HG02884 (cell line): ENCODE data around the gene TMEM202.
"Not testable (repeated sequence)": the region's sequence is repeated elsewhere in the genome, so short reads cannot be mapped to it uniquely, and the experiment has no call there.

Source experiments
- ATAC-seq: cut with Tn5 transposase; IDR thresholded peaks from one replicate; pipeline ENCODE4 v1.9.1; 2021; ENCODE audit warnings: mild to moderate bottlenecking, moderate library complexity; ENCODE audit not compliant: unreplicated experiment

The TMEM202 gene, protein sequence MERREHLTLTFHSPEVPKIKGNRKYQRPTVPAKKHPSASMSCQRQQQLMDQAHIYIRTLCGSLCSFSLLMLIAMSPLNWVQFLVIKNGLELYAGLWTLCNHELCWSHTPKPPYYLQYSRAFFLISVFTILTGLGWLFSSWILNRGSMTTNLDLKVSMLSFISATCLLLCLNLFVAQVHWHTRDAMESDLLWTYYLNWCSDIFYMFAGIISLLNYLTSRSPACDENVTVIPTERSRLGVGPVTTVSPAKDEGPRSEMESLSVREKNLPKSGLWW

DNA sequence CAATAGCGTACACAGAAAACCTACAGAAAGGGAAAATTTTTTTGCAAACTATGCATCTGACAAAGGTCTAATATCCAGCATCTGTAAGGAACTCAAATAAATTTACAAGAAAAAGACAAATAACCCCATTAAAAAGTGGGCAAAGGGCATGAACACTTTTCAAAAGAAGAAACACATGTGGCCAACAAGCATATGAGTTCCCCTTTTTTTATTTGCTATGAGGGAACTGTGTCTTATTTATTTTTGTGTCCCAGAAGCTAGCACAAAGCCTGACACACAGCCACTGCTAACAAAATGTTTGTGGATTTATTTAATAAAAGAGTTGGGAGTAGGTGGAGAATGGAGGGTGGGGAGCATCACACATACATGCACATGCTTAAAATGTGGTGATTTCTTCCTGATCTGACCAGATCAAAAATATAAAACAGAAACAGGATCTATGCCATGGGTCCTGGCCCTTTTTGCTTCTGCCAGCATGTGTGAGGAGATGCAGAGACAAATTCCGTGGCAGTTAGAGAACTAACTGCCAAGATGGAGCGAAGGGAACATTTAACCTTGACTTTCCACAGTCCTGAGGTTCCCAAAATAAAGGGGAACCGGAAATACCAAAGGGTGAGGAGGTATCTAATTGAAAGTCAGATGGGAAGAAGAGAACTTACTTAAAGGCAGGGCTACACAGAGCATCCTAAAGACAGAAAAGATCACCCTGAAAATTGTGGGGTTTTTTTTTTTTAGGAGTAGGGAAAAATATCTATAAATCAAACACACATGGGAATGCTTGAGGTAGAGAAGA, at the start of gene TMEM202:
Gene TMEM202, plus strand, starts transcription at position 510 of the 793 bp plus-strand sequence. Its CDS starts 22 bp downstream, at position 532.
- no peak for ATAC-seq

DNA sequence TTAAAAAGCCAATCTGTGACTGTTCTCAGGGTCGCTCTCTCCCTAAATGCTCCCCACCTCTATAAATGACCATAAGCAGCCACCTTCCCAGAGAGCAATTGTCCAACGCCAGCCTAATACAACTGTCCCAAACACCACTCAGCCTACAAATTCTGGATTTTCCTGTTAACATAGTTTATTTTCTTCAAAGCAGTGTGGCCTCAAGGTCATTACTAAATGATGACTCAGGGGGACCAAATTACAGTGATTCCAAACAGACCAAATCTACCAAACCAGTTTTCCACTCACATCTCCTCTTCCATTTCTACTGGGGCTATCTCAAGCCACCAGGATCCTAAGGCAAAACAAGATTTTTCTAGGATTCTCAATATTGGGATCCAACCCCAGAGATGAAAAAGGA, 44.8 kb upstream of the TMEM202 start:
- no peak for ATAC-seq

DNA sequence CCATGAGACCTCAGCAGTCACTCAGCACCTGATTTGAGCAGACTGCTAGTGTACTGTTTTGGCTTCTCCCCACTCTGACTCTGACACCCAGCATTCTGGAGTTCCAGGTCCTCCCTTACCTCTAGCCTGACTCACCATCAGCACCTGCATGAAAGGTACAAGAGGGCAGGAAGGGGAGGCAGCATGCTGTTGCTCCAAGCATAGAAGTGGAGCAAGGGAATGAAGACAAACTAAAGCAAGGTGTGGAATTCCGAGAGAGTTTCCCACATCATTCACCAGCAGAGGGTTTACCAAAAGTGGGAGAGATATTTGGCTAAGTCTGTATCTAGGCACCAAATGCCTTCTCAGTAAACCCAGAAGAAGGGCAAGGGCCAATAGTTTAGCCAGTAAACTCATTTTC, 43.6 kb upstream of the TMEM202 start:
- ATAC-seq = no peak

DNA sequence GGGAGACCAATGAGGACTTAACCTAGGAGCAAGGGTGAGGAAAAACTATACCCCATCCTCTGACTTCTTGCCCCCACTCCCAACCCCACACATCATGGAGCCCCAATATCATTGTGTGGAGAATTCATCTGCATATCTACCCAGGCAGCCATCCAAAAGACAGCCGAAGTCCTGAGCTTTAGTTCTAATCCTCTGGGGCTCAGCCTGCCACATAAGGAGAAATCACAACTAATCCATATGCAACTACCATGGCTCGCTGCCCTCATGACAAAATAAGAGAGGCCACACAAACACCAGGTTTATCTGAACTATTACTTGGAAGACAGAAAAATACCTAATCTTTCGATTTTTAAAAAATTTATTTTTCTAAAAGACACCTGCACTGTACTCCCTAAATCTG, 40.0 kb upstream of the TMEM202 start:
- no peak for ATAC-seq

DNA sequence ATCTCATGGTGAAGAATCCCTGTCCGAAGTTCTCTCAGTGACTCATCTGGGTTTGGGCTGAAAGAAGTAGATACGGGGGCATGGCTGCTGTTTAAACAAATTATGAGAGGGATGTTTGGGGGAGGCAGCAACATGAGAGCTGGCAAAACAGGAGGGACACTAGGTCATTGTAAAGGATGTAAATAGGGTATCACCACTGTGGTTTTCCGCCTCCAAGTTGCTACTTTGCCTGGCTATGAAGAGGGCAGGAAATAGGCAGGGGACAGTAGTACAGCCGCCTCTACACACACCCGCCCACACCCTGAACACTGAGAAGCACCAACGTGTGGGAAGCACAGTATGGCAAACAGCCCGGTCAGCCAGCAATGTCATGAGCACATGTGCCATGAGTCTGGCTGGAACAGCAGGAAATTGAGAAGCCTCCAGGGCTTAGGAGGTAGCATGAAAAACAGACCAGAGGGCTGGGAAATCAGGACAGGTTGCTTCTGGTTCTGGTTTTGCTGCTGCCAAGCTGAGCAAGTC, 39.4 kb upstream of the TMEM202 start:
- ATAC-seq = peak; percentile 62

DNA sequence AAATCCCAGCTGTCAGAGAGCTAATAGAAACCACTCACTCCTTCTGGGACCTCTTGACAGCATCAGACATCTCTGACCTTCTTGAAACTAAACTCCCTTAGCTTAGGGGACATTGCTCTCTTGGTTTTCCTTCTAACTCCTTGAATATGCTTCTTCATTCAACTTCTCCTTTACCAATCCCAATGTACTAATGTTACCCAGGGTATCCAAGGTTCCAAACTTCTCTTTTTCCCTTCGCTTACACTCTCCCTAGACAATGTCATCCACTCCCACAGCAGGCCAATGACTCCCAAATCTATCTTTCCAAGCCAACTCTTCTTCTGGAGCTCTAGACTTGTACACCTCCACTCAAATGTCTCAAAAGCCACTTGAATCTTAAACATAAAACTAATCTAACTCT, 36.9 kb upstream of the TMEM202 start:
- no peak for ATAC-seq

DNA sequence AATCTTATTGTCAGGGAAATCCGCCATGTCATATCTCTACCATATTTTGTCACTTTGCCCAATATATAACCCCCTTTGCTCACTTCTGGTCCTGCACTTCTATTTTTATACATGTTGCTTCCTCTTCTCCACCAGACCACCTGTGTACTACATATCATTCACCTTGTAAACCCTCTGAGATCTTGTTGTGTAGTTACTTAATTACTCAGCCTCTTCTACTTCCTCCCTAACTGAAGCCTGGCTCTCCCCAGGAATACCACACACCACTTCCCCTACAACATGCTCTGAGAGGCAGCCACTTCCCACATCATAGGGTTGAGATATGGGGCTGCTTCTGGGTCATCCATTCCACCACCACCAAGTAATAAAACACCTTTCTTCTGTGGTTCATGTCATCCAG, 32.3 kb upstream of the TMEM202 start:
- ATAC-seq = peak; percentile 75

DNA sequence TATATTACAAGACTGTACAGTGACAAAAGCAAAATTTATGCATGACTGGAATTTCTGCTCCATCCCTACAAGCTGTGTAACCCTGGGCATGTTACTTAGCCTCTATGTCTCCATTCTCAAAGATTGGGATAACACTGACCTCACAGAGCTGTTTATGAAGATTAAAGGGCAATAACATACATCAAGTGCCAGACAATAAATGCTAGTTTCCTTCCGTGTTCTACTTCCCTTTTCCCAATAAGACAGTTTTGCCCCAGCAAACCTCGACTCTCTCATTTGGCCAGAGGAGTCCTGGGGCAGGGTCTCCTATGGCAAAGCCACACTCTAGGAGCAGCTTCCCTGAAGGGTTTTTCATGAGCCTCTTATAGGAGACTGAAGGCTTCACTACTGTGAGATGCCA, 29.8 kb upstream of the TMEM202 start:
- ATAC-seq = no peak

DNA sequence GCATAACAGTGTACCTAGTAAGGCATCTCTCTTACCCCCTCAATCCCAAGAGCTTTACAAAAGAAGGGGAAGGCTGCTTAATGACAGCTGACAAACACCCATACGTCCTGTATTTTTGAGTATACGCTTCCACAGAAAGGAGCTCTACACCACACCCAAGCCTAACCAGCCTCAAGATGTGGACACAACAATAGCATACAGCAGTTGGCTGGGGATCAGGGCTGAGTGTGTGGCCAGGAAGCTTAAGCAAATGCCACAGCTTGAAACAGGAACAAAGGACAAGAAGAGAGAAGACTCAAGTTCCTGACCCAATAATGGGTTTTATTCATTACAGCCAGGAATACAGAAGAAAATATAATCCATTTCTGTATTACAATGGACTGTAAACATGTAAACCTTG, 29.2 kb upstream of the TMEM202 start:
- no peak for ATAC-seq

DNA sequence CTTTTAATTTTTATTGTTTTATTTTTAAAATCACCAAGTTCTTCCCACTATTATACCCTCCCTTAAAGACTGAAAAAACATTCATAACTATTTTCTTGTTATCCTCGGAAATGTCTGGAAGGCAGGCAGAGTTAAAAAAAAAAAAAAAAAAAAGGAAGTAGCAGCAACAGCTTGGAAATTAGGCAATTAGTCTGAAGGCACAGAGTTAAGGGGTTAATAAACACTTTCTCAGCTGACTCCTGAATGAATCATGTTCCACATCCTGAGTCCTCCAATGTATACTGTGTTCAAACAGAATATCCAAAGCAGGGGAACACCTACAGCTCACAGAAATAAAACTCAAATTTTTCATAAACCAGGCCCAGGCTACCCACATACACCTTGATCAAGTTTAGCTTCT, 28.1 kb upstream of the TMEM202 start:
- no peak for ATAC-seq

DNA sequence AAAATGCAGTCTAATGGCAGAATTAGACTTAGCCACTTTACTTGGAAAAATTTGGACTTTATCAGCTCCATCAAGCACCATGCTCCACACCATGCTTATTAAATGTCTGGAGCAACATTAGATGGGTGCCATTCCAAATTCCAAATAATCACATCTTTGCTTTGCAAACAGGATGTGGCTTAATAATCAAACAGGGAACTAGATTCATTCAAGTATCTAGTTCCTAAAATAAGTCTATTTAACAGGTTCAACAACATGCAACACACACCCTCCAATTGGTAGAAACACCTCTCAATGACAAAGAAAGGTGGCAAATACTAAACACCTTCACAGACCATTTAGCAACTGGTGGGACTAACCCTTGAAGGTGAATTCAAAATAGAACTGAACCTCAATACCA, 25.7 kb upstream of the TMEM202 start:
- no peak for ATAC-seq

DNA sequence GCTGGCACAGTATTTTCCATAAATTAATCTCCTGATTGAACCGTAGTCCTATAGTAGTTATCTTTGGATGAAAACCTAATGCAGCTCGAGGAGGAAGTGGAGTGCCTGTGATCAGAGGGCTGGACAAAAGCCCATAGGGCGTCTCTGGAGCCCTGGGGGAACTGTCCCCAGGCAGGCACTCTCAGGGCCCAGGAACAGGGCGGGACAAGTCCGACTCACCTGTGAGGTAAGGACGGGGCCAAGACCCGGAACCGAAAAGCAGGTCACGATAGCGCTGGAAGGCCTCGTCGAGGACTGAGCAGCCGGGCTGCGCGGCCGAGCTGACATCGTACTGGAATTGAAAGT, 22.6 kb upstream of the TMEM202 start:
- ATAC-seq = peak; percentile 35

DNA sequence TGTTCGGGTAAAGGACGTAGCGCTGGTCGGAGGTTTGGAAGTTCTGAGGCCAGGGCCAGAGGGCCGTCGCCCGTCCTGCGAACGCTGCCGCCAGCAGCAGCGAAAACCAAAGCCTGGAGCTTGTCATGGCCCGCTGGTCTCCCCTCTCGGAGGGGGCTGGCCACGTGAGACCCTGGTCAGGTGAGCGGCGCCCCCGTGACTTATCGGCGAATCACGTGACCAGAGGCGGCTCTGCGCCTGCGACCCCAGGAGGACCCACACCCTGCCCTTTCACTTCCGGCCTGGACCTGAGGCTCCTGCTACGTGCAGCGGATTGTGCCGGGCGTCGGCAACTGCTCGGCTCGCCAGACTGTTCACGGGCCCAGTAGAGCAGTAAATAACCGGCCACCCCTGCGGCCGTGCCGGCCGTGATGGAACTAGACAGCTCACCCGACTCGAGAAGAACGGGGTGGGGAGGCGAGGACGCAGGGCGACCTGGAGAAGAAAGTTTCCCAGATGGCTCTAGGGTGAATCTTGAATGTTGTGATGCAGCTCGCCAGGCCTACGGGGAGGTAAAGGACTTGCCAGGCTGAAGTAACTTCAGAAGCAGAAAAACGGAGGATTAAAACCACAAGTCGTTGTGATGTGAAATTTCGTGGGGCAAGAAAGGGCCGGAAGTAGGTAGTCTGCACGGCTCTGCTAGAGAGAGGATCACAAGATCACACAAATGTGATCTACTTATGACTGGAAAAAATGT, 22.1 kb upstream of the TMEM202 start, which contains the start of gene HEXA:
Gene HEXA, minus strand, starts transcription at position 169 of the 736 bp plus-strand sequence. Its CDS starts 42 bp downstream, at position 127.
- ATAC-seq = peak; percentile 79

DNA sequence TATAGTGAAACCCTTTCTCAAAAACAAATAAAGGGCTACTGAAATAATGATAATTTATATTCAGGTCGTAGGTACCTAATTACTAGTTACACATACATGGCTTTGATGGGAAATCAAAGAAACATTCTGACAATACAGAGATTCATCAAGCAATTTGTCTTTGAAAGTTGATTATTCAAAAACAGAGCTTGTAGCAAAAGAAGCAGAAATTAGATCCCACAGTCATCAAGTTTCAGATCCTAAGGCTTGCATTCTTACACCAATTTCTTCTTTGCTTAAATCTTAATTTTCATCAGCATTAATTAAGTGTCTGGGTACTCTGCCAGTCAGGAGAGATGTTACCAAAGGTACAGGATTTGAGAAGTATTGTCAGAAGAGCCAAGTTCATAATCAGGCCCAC, 20.8 kb upstream of the TMEM202 start:
- ATAC-seq = no peak

DNA sequence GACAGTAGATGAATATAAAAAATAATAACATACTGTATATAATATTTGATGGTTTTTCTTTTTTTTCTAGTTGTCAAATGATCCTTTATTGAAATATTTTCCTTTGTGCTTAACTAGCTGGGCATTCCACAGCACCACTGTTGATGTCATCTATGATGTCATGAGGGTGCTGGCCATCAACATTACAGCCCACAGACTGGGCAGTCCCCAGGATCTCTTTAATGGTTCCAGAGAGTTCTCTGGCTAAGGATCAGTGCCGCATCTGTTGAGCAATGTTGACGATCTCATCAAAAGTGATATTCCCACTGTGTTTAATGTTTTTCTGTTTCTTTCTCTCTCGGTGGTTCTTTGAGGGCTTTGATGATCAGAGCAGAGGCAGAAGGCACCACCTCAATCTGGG, 19.0 kb upstream of the TMEM202 start:
- ATAC-seq = not testable (repeated sequence)

DNA sequence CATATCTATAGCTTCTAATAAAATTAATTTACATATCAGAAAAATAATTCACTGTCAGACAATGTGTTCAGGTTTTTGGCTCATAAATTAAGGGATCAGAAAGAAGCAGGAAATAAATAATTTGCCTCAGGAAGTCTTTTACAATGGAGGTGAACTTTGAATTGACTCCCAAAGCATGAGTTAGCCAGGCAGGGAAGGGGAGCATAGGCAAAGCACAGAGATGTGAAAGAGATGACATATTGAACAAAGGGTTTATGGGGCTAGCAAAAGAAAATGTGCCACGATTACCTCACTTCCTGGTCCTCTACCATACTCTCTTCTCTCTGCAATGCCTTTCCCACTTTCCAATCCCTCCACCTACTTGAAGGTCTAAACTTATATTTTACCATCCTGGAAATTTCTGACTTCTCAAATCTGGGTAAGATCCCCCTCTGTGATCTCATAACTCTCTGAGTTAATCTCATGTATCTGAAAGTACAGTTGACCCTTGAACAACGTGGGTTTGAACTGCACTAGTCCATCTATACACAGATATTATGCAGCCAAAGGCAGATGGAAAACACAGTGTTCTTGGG, 18.2 kb upstream of the TMEM202 start:
- no peak for ATAC-seq

DNA sequence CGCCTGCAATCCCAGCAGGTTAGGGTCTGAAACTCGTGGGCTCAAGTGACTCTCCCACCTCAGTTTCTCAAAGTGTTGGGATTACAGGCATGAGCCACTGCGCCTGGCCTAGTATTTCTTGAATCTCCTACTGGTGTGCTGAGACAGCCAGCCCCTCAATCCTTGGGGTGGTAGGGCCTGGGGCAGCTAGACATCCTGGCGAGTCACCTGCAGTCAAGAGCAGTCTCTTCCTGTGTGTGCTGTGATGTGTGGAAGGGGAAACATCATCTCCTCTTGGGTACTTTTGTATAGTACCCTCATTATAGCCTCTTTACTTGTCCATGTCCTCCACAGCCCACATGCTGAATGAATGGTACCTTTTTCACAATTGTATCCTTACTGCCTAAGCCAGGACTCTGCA, 17.4 kb upstream of the TMEM202 start:
- ATAC-seq = no peak

DNA sequence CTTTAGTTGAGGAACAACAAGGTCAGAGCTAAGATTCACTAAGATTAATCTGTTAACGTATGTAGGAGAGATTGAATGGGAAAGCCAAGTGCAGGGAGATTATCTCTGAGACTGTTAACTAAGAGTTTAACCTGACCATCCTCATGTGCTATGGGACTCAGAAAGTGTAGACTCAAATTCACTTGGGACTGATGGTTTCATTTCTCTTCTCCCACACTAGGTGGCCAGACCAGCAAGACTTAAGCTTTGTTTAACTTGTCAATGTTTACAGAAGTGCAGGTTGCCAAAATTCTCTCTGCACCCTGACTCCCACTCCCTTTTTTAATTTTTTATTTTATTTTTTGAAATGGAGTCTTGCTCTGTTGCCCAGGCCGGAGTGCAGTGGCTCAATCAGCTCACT, 16.0 kb upstream of the TMEM202 start:
- no peak for ATAC-seq

DNA sequence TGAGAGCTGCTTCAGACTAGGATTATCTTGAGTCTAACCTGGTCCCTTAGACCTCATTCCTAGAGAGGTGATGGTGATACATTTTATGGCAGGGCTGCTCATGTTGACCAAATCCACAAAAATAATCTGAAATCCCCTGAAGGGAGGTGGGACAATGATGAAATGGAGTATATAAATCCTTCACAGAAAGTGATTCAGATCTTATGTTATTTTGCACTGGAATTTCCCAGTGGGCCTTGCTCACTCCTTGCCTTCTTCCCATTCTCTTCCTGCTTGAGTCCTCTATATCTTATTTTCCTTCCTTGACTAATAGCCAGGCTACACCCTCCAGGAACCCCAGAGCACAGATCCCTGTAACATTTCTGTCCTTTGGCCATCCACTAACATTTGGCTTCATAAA, 10.4 kb upstream of the TMEM202 start:
- ATAC-seq = no peak

DNA sequence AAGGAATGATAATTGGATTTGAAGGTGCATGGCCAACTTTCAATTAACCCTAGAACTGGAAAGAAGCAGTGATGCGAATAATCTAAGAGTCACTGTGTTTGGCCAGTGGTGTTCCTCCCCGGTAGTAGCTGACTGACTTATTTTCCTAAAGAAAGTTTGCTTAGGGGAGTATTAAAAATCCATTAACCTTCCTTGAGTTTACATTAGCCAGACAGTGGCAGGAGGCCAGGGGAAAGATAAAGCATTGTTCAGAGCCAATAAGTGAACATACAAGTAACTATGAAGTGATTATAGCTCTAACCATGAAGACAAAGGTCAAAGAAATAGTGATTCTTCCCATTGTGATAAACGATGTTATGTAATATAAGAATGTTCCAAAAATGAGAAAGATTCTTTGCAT, 8.9 kb upstream of the TMEM202 start:
- ATAC-seq = no peak

DNA sequence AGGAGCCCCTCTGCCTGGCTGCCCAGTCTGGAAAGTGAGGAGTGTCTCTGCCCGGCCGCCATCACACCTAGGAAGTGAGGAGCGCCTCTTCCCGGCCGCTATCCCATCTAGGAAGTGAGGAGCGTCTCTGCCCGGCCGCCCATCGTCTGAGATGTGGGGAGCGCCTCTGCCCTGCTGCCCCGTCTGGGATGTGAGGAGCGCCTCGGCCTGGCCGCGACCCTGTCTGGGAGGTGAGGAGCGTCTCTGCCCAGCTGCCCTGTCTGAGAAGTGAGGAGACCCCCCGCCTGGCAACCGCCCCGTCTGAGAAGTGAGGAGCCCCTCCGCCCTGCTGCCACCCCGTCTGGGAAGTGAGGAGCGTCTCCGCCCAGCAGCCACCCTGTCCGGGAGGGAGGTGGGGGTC, 1.8 kb upstream of the TMEM202 start:
- ATAC-seq = not testable (repeated sequence)
